ENCODE data around the gene WNK1.
"Not testable (repeated sequence)": the region's sequence is repeated elsewhere in the genome, so short reads cannot be mapped to it uniquely, and the experiment has no call there.

Gene WNK1

DNA sequence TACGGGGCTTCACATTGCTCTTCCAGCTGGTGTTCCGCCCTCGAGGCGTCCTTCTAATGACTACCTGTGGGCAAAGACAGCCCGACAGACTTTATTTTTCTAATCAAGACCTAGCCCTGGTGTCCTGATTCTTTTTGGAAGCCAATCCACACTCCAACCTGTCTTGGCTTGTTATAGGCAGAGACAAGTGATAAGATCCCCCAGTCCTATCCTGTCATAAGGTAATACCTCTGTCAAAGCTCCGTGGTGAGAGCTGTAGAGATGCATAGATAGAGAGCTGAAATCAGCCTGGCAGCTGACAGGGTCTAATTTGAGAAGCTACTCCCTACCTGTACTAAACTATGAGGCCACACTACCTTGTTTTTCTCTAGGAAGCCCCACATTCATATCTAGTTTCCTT is 11.5 kb upstream of the WNK1 start:
- DNase-seq, result no peak

DNA sequence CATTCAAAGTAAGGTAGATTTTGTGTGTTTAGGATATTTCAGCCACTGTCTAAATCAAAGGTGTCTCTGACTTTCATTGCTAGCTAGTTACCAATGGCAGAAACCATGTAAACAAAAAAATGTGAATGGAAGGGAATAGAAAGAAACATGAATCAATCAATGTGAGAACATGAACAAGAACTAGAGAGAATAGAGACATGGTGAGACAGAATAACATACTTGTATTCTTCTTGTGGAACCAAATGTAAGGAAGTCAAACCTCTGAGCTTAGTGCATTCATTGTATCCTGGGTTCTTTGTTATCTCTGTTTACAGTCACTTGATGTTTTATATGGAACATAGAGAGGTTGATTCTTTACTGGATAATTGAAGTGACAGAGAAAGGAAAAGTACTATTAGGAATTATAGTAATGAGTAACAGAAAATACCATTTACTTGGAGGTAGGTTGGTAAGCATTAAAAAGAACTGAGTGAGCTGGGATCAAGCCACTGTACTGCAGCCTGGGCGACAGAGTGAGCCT is 2.6 kb upstream of the WNK1 start:
- peak in 1 of 51 donors; percentile 10 for DNase-seq

DNA sequence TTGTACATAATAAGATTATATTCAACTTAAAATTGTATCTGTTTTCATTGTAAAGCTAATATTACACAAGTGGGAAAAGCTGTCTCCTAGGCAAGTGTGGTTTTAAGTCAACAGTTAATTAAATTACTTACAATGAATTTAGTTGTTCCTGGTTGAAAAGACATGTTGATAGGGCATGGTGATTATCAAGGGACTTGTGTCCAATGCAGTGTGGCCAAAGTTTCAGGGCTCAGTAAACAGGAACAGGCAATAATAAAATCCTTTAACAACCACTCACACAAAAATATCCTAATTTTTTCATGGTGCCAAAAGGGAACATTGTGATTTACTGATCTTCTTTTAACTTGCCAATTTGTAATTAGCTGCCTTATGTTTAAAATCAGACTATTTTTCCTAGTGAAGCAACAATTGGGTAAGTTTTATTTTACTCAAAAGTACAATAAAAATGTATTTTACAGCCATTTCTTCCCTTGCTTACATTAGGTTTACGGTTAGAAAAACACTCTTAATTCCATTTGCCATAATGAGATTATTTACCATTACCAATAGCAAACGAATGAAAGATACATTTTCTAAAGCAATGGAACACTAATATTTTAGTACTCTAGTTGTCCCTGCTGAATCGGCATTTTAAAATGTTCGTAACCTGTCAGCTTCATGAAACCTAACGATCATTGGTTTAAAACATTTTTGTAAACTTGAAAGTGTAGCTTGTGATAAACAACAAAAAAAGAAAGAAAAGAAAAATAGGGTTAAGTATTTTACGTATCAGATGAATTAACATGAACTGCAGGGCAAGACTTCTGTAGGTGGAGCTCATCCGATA is 1.8 kb upstream of the WNK1 start:
- DNase-seq, result peak in 1 of 51 donors; percentile 27

DNA sequence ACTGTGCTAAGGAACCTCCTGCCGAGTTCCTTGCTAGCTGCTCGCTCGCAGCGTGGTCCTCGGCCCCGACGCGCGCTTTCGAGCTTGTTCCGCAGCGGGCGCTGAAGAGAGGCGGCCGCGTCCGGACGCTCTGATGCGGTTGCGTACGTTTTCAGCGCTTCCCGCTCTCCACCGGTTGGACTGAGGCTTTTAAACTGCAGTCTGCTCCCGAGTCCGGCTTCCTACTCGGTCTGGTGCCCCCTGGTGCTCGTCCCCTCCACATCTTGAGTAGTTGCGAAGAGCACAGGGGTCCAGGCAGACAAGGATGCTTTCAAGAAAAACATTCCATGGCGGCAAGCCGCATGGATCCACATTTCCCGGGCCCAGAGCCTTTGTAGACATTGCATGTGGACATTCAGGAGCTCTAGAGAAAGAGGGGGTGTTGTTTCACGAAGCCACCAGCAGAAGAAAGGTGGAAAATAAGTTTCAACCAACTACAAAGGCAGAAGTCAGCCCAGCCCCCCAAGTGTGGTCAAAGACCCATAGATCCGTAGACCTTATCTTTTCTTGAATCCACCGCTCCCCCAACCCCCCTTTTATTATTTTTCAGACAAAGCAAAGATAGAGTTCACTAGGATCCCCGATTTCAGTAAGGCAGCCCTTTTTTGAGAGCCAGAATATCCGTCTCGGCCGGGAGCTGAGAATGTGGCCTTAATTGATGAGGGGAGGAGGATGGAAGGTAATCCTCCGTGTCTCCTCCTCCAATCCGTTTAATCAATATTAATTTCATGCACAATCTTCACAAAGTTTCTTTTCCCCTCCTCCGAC is 984 bp upstream of the WNK1 start:
- DNase-seq, result peak; percentile 35 to 94 (median 82)

DNA sequence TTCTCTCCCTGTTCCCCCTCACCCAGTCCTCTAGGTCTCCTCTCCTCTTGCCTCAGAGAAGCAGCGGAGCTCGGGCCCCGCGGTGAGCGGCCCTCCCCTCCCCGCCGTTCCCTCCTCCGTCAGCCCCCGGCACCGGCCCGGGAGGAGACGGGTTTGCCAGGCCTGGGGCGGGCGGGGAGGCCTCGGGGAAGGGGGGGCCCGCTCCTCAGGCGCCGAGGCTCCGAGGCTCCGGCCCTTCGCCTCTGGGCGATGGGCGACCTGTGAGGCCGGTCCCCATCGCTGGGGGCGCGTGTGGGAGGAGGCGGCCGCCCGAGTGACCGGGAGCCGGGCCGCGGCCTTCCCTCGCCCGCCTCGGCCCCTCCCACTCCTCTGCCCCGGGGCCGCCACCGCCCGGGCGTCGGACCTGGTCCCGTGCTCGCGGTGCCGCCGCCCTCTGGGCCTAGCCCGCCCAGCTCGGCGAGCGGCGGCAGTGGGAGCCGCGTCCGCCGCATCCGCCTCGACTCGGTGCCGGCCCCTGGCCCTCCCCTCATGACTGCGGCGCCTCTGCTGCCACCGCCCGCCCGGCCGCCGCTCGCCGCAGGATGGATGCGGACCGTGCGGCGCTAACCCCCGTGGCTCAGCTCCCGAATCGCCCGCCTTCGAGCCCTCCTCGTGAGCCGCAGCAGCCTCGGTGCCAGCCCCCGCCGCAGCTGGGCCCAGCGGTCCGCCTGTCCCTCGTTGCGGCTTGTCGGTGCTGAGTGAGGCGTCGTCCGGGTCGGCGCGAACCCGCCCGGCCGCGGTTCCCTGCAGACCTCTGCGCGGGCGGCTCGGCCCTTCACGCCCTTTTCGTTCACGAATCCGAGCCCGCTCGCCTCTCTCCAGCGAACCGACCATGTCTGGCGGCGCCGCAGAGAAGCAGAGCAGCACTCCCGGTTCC is 574 bp downstream of the WNK1 start:
- peak in 35 of 51 donors; percentile 20 to 84 (median 65) for DNase-seq

DNA sequence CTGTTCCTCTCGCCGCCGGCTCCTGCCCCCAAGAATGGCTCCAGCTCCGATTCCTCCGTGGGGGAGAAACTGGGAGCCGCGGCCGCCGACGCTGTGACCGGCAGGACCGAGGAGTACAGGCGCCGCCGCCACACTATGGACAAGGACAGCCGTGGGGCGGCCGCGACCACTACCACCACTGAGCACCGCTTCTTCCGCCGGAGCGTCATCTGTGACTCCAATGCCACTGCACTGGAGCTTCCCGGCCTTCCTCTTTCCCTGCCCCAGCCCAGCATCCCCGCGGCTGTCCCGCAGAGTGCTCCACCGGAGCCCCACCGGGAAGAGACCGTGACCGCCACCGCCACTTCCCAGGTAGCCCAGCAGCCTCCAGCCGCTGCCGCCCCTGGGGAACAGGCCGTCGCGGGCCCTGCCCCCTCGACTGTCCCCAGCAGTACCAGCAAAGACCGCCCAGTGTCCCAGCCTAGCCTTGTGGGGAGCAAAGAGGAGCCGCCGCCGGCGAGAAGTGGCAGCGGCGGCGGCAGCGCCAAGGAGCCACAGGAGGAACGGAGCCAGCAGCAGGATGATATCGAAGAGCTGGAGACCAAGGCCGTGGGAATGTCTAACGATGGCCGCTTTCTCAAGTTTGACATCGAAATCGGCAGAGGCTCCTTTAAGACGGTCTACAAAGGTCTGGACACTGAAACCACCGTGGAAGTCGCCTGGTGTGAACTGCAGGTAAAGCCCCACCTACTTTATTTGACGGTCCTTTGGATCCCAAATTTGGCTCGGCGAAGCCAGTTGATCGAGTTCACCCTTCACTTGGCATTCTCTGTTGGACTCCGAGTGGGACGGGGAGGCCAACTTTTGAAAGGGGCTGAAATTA is 1.5 kb downstream of the WNK1 start:
- DNase-seq, result peak in 33 of 51 donors; percentile 7 to 54 (median 28)

DNA sequence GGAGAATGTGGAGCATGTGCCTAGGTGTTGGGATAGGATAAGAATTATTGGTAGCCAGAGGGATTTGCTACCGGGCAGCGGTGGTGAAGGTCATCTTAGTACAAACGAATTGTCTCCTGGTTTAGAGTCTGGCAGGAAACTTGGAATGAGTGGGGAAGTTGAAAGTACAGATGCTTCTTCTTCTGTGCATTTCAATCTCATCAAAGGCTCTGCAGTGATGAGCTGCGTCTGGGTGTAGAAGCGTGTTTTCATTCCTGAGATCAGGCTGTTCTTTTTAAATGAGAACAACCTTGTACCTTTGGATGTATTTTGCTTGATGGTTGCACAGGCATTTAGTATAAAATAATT is 2.1 kb downstream of the WNK1 start:
- DNase-seq, result peak in 3 of 51 donors; percentile 3 to 52 (median 32)

DNA sequence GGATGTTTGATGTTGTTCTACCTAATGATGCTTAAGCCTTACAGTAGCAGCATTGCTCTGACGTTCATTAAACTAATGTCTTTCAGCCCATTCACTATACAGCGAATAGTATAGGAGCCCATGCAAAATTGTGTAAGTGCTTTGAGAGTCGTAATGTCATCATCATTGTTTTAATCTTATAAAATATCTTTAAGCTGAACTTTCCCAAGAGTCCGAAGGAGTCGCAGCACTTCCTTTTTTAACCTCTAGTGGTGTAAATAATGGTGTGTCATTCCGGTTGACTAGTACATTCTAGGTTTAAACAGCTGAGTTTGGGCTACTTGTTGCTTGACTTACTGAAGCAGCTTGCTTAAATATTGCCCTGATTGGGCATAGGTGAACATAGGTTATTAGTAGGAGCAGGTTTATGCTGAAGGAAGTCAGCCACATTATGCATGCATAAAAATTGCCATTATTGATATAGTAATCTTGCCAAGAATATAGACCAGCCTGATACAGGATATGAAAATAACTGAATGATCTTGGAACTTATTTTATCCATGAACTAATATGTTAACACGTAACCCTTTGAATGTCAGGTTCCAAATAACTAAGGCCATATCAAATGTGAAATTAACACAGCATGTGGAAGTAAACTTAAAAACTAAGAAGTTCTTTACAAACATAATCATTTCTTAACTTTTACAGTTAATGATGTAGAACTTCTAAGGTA is 2.6 kb downstream of the WNK1 start:
- DNase-seq, result peak in 3 of 51 donors; percentile 3 to 46 (median 40)

DNA sequence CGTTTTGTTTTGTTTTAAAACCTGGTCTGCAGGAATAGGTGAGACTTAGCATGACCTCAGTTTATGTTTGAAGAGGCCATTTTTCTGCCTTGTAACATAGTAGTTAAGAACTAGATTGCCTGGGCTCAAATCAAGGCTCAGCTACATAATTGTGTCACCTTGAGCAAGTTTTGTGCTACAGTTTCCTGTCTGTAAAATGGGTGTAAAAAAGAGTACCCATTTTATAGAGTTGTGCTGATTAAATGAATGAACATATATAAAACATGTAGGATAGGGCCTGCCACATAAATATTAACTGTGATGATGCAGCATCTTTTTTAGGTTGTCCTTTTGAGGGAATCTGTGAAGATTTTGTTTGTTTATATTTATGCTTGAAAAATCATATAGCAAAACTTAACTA is 7.2 kb downstream of the WNK1 start:
- no peak for DNase-seq

DNA sequence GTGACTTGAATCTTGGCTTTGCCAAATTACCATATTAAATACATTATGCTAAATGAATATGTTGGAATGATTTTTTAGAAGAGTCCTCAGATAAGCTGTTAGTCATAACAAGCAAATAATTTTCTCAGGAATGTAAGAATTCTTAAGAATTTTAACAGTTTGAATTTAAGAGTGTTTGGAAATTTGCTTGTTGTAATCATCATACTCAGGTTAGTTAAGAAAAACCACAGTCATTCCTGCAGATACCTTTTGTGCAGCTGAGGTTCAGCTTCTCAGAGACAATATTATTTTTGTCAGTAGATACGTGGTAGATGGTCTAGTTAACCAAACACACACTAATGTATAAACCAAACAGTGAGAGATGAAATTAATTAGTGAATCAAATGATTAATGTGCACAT is 8.9 kb downstream of the WNK1 start:
- no peak for DNase-seq

DNA sequence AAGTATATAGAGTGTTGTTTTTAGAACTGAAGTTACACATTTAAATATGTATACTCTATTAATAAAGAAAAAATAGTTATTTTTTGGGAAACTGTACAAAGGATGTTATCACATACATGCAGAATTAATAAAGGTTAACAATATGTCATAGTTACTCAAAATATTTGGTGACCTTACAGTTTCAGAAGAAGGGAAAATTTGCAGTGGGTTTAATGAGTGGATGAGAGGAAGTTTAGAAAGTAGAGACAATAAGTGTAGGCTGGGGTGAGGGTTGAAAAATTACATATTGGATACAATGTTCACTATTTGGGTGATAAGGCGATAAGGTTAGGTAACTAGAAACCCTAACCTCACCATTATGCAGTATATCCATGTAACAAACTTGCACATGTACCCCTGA is 13.5 kb downstream of the WNK1 start:
- DNase-seq, result no peak

DNA sequence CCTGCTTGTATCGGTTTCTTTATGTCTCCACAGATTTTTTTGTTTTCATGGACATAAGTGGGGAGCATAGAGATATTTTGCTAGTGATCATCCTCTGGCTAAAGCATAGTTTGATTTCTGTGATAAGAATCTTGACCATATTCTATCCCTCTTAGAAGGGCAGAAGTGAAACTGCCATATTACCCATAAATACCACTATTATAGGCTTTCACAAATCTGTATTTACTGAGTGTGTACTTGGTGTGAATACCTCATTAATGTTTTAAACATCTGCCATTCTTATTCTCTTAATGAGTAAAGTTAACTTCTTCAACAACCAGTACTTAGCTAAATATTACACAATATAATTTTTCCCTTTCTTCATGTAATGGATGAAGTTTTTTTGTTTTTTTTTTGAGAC is 16.1 kb downstream of the WNK1 start:
- DNase-seq, result no peak

DNA sequence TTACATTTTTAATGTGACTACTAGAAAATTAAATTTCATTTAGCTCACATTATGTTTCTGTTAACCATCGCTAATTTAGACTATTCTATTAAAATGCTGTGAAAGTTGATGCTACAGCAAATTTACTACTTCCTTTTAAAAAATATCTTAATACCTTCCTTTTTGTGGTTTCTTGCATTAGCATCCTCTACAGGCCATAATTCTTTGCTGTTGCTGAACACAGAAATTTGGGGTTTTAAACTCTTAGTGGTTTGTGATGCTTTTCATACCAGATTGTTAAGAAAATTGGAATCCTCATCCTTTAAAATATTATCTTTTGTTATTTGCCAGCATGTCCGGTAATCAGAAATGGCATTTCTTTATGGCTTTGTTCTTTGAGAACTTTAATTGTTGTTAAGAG is 18.1 kb downstream of the WNK1 start:
- no peak for DNase-seq

DNA sequence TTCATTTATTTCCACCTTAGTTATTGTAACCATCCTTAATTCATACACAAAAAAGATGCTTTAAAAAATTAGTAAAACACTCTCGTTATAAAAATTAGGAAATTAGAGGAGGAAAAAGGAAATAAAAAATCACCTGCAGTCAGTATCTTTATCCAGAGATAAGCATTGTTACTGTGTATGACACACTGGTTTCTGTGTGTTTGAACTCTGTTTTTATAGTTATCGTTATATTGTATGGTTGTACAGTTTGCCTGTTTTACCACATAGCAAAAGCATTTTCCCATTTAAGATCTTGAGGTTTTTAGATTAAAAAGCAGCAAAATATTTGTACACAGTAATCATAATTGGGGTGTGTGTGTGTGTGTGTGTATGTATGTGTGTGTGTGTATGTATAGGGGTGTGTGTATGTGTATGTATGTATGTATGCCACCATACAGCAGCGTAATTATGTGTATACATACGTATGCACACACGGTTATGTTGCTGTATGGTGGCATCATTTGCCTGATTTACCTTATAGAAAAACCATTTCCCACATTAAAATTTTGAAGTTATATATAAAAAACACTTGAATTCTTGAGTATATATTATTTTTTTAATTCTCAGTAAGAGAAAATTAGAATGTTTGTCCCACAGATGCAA is 19.8 kb downstream of the WNK1 start:
- no peak for DNase-seq

DNA sequence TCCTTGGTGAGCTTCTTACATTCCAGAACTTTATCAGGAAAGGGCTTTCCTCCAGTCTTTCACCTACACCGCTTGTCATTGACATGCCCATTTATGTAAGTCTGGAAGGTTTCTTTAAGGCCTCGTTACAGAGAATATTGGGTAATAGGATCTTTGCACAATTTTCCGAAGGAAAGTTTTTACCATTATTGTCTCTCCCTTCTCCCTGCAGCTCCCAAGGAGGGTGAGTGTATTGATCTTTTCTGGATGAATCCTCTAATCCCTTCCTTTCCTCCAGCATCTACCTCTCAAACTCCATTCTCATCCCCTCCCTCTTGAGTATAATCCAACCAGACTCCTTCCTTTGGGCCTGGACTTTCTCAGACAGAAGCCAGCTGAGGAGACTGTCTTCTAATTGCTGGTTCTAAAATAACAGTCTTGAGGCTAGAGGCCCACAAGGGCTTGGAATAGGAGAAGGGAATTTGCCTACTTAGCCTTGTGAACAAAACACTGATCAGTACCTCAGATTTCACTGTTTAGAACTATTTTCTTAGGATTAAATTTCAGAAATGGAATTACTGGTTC is 21.8 kb downstream of the WNK1 start:
- no peak for DNase-seq

DNA sequence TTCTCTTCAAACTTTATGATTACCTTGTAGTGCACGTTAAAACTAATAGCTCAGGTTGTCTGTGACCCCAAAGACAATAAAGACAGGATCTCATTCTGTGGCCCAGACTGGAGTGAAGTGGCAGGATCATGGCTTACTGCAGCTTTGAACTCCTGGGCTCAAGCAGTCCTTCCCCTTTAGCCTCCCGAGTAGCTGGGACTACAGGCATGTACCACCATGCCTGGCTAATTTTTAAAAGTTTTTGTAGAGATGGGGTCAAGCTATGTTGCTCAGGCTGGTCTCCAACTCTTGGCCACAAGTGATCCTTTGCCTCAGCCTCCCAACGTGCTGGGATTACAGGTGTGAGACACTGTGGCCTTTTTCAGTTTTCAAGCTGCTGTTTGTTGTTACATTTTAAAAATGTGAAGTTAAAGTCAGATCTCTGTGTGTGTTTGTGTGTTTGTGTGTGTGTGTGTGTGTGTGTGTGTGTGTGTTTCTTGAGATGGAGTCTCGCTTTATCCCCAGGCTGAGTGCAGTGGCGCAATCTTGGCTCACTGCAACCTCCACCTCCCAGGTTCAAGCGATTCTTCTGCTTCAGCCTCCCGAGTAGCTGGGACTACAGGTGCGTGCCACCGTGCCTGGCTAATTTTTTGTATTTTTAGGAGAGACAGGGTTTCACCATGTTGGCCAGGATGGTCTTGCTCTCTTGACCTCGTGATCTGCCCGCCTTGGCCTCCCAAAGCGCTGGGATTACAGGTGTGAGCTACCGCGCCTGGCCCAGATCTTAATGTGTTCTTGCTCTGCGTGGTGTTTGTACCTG is 23.8 kb downstream of the WNK1 start:
- DNase-seq, result not testable (repeated sequence)

DNA sequence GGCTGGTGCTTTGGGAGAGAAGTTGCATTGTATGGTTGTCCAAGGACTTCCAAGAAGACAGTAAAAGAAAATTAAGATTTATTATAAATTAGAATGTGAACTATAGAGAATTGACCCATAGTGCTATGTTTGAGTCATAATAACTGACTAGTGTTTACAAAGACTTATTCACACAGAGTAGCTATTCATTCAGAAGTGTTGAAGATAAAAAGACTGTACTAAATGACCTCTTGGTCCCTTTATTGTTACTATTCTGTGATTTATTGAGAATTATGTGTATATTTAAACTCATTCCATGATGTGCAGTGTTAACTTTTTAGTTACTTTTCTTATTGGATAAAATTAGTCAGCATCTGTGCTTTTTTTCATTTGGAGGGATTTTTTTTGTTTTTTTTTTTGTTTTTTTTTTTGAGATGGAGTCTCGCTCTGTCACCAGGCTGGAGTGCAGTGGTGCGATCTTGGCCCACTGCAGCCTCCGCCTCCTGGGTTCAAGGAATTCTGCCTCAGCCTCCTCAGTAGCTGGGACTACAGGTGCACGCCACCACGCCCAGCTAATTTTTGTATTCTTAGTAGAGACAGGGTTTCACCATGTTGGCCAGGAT is 24.5 kb downstream of the WNK1 start:
- DNase-seq, result not testable (repeated sequence)
